Smooth muscle cell (in vitro differentiated cells): ENCODE data around the gene CEACAM21. TPM values are rescaled to one million over a fixed set of nuclear protein-coding genes. Genes with fewer than 3 reads are reported as not detected.
"Not testable (repeated sequence)": the region's sequence is repeated elsewhere in the genome, so short reads cannot be mapped to it uniquely, and the experiment has no call there.

Source experiments
- DNase-seq: peaks from one replicate; lab custom pipeline; 2025; ENCODE audit not compliant: unreplicated experiment; lab: John Stamatoyannopoulos, UW
- H2AFZ ChIP-seq: fragments of 200-600 bp; sonication (generic); 2 replicates; pipeline ENCODE4 v1.6.0; 2016; ENCODE audit warnings: antibody characterized with exemption, low read depth, mild to moderate bottlenecking
- H3F3A ChIP-seq: fragments of 200-600 bp; sonication (generic); 2 replicates; pipeline ENCODE4 v1.6.0; 2017; ENCODE audit warnings: antibody characterized with exemption, low read depth
- H3K27ac ChIP-seq: fragments of 200-600 bp; sonication (generic); 2 replicates; pipeline ENCODE4 v1.5.1; 2016; ENCODE audit warnings: low read depth, mild to moderate bottlenecking
- H3K27me3 ChIP-seq: fragments of 200-600 bp; sonication (generic); 2 replicates; pipeline ENCODE4 v1.6.1; 2016; ENCODE audit warnings: low read depth, mild to moderate bottlenecking
- H3K36me3 ChIP-seq: fragments of 200-600 bp; sonication (generic); 2 replicates; pipeline ENCODE4 v1.5.1; 2016; ENCODE audit warnings: low read depth
- H3K4me1 ChIP-seq: fragments of 200-600 bp; sonication (generic); 2 replicates; pipeline ENCODE4 v1.5.1; 2016; ENCODE audit warnings: low read depth
- H3K4me2 ChIP-seq: fragments of 200-600 bp; sonication (generic); 2 replicates; pipeline ENCODE4 v1.6.0; 2016; ENCODE audit warnings: mild to moderate bottlenecking
- H3K4me3 ChIP-seq: fragments of 200-600 bp; sonication (generic); 2 replicates; pipeline ENCODE4 v1.5.1; 2016; ENCODE audit warnings: mild to moderate bottlenecking
- H3K79me2 ChIP-seq: fragments of 200-600 bp; sonication (generic); 2 replicates; pipeline ENCODE4 v1.6.0; 2016; ENCODE audit warnings: low read depth, mild to moderate bottlenecking
- H3K9ac ChIP-seq: fragments of 200-600 bp; sonication (generic); 2 replicates; pipeline ENCODE4 v1.6.0; 2016; ENCODE audit warnings: low read depth
- H3K9me3 ChIP-seq: fragments of 200-600 bp; sonication (generic); replicated peaks from 2 replicates; pipeline ENCODE4 v1.5.1; 2016; ENCODE audit warnings: low read depth
- H4K20me1 ChIP-seq: fragments of 200-600 bp; sonication (generic); 2 replicates; pipeline ENCODE4 v1.6.0; 2016; ENCODE audit warnings: low read depth
- CTCF ChIP-seq: fragments of 200-600 bp; sonication (generic); IDR thresholded peaks from 2 replicates; pipeline ENCODE4 v1.5.1; 2017; ENCODE audit warnings: borderline replicate concordance, mild to moderate bottlenecking, antibody characterized with exemption; ENCODE audit not compliant: insufficient read depth, poor library complexity, severe bottlenecking
- WGBS: methylation state at CpG from one replicate; pipeline ENCODE4 v1.1.7; 2016; ENCODE audit warnings: low lambda C conversion rate; 5-methylcytosine and 5-hydroxymethylcytosine counted together
- polyA plus RNA-seq: library from polyadenylated mRNA; unstranded; fragments of >200 nt; fragmentation: Nextera tagmentation; extraction: Ambion mirVana; gene quantifications from 2 replicates; pipeline ENCODE4 v1.2.1, GENCODE V29; 2016
- total RNA-seq: library from RNA; depleted of rRNA; stranded (reverse); fragments of >200 nt; gene quantifications from 2 replicates; pipeline ENCODE4 v1.2.3, GENCODE V29; 2014

Gene CEACAM21
- total and polyA plus RNA-seq, 2 experiments from 2014 or later, result not detected

- Histone ChIP-seq H3K27ac (no peak overlapping the region), H3K9ac (no peak overlapping the region), H3K79me2 (no peaks in the 10 kb centered on the region), H3K9me3 (no peaks in the 10 kb centered on the region), H3K4me2 (no peak overlapping the region), H3K36me3 (no peaks in the 10 kb centered on the region), H3F3A (no peaks in the 10 kb centered on the region), H3K4me3 (no peak overlapping the region), H3K27me3 (no peaks in the 10 kb centered on the region), H3K4me1 (no peaks in the 10 kb centered on the region), H2AFZ (no peak overlapping the region), H4K20me1 (no peaks in the 10 kb centered on the region)
- DNase-seq, result no peak
- no peak for TF ChIP-seq CTCF
- WGBS, result 72% methylated on average over 19 of the region's 19 CpGs
Observed at GRCh38 chr19:41577144-41577830, 1.3 kb downstream of the CEACAM21 start.

GRCh38 chr19:41577833-41578232 is 1.9 kb downstream of the CEACAM21 start:
- H3K9me3 ChIP-seq, result no peaks in the 10 kb centered on the region
- H3K9ac ChIP-seq, result no peak overlapping the region
- H2AFZ ChIP-seq, result no peak overlapping the region
- H3K4me1 ChIP-seq, result no peaks in the 10 kb centered on the region
- no peak for TF ChIP-seq CTCF
- H3K4me3 ChIP-seq, result no peak overlapping the region
- H3K36me3 ChIP-seq, result no peaks in the 10 kb centered on the region
- no peaks in the 10 kb centered on the region for H3K79me2 ChIP-seq
- H3K27ac ChIP-seq, result no peak overlapping the region
- no peaks in the 10 kb centered on the region for H3K27me3 ChIP-seq
- H4K20me1 ChIP-seq, result no peaks in the 10 kb centered on the region
- H3F3A ChIP-seq, result no peaks in the 10 kb centered on the region
- DNase-seq, result no peak
- no peak overlapping the region for H3K4me2 ChIP-seq
- 64% methylated on average over 2 of the region's 2 CpGs for WGBS

- no peak for DNase-seq
- no peaks in the 10 kb centered on the region for H4K20me1 ChIP-seq
- 46% methylated on average over 2 of the region's 2 CpGs for WGBS
Observed at GRCh38 chr19:41578886-41579285, 2.9 kb downstream of the CEACAM21 start.

GRCh38 chr19:41581068-41581467 is 5.1 kb downstream of the CEACAM21 start:
- H3K4me2 ChIP-seq, H3K36me3 ChIP-seq, H3K79me2 ChIP-seq, H4K20me1 ChIP-seq, H3K27me3 ChIP-seq, H3F3A ChIP-seq, H3K4me3 ChIP-seq, H3K9me3 ChIP-seq, H3K4me1 ChIP-seq, H2AFZ ChIP-seq, H3K27ac ChIP-seq, DNase-seq, H3K9ac ChIP-seq: not testable (repeated sequence)
- WGBS, result 54% methylated on average over 4 of the region's 4 CpGs

More at GRCh38 chr19:41578886-41579285, 2.9 kb downstream of the CEACAM21 start:
- H3K9ac ChIP-seq, result no peak overlapping the region
- H3K4me1 ChIP-seq, result no peaks in the 10 kb centered on the region
- H3K4me2 ChIP-seq, result no peak overlapping the region
- no peak for TF ChIP-seq CTCF
- H3K9me3 ChIP-seq, result no peaks in the 10 kb centered on the region
- no peaks in the 10 kb centered on the region for H3K36me3 ChIP-seq
- no peak overlapping the region for H3K4me3 ChIP-seq
- H3K79me2 ChIP-seq, result no peaks in the 10 kb centered on the region
- no peaks in the 10 kb centered on the region for H3K27me3 ChIP-seq
- H3K27ac ChIP-seq, result no peak overlapping the region
- H3F3A ChIP-seq, result no peaks in the 10 kb centered on the region
- H2AFZ ChIP-seq, result no peak overlapping the region

GRCh38 chr19:41582577-41583182 is 6.7 kb downstream of the CEACAM21 start:
- H2AFZ ChIP-seq, H3K4me3 ChIP-seq, H3K27ac ChIP-seq, H3K27me3 ChIP-seq, H3K4me1 ChIP-seq, H3K9me3 ChIP-seq, H4K20me1 ChIP-seq, H3K36me3 ChIP-seq, DNase-seq, H3K4me2 ChIP-seq, H3K9ac ChIP-seq, H3F3A ChIP-seq, H3K79me2 ChIP-seq: not testable (repeated sequence)
- 84% methylated on average over 1 of the region's 1 CpG for WGBS
